Gastroesophageal sphincter (tissue), 3 donors: ENCODE measurements around the gene ACOX3.

Experiments
- CTCF ChIP-seq, 4 experiments: fragments of 200-600 bp in 2 of 4; fragments of 450-650 bp in 2 of 4; sonication (generic) in 1 of 4; IDR thresholded peaks; one replicate each; pipeline ENCODE4 v1.5.1; 2017 to 2019; ENCODE audit warnings: antibody characterized with exemption in 4 of 4, mild to moderate bottlenecking in 2 of 4, moderate library complexity in 2 of 4
- EP300 ChIP-seq: sonication (generic); formaldehyde crosslinking; IDR thresholded peaks from one replicate; pipeline ENCODE4 v1.6.1; 2017; ENCODE audit warnings: antibody characterized with exemption, mild to moderate bottlenecking
- POLR2A ChIP-seq, 2 donors: fragments of 450-650 bp; IDR thresholded peaks; one replicate each; pipeline ENCODE4 v1.6.1; 2017; ENCODE audit warnings: antibody characterized with exemption in 2 of 2, mild to moderate bottlenecking in 2 of 2, moderate library complexity in 1 of 2
- POLR2AphosphoS5 ChIP-seq: sonication (generic); formaldehyde crosslinking; IDR thresholded peaks from one replicate; pipeline ENCODE4 v1.6.1; 2017; ENCODE audit warnings: antibody characterized with exemption

- TF ChIP-seq CTCF (IDR thresholded peaks at IDR 0.05) (no peak), EP300 (no peak), POLR2AphosphoS5 (no peak), POLR2A (IDR thresholded peaks at IDR 0.05) (no peak)
Measured at GRCh38 chr4:8334786-8335460, 105.6 kb downstream of the ACOX3 start.
